ENCODE measurements around the gene ACAP3.

DNA sequence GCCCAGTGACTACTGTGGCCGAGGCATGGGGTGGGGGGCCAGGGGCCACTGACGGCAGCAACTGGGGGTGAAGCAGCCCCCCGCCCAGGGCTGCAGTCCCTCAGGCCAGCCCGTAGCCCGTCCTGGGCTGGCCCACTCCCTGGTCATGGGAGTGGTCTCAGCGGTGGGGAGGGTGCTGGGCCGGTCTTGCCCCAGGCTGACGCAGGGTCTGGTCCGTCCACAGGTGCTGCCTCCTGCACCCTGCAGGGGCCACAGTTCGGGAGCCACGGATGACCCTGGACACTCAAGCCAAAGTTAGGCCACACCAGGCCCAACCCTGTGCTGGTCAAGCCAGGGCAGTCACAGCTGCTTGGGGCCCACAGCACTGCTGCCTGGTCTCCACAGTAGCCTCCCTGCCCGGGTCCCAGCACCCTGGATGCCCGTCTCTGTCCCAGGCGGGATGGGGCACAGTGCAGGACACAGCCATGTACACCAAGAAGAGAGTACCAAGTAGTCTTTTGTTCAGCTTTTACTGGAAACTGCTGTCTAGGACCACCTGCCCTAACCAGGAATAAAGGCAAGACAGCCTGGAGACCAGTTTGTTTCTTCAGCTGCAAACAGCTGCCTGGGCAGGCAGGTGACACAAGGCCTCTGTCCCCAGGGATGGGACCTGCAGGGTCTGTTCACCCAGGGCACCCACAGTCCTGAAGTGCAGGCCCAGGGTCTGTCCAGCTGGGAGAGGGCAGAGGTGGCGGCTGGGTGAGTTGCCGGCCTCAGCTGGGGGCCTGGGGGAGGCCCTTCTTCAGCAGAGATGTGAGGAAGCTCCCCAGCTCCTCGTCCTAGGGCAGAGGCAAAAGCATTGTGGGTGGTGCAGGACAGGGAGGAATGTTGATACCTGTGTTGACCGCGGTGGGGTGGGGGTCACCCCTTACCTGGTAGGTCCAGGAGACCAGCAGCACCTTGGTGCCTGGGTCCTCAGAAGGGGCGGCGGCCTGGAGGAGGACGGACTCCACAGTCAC lies 3.7 kb upstream of the ACAP3 start:
- no peak for TF ChIP-seq POLR2A (IDR thresholded peaks at IDR 0.05)
- TF ChIP-seq POLR2AphosphoS5 (IDR thresholded peaks at IDR 0.05) = peak in 1 of 3 donors; percentile 14
